ENCODE results near the gene PHACTR1.

GRCh38 chr6:12666886-12667285 lies 49.7 kb upstream of the PHACTR1 start:
- TF ChIP-seq, protein P1, sequence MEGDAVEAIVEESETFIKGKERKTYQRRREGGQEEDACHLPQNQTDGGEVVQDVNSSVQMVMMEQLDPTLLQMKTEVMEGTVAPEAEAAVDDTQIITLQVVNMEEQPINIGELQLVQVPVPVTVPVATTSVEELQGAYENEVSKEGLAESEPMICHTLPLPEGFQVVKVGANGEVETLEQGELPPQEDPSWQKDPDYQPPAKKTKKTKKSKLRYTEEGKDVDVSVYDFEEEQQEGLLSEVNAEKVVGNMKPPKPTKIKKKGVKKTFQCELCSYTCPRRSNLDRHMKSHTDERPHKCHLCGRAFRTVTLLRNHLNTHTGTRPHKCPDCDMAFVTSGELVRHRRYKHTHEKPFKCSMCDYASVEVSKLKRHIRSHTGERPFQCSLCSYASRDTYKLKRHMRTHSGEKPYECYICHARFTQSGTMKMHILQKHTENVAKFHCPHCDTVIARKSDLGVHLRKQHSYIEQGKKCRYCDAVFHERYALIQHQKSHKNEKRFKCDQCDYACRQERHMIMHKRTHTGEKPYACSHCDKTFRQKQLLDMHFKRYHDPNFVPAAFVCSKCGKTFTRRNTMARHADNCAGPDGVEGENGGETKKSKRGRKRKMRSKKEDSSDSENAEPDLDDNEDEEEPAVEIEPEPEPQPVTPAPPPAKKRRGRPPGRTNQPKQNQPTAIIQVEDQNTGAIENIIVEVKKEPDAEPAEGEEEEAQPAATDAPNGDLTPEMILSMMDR (IDR thresholded peaks at IDR 0.05): no peak
- TF ChIP-seq POLR2A (IDR thresholded peaks at IDR 0.05): no peak

All from testis (tissue), 2 donors.